Lower leg skin (tissue), 4 donors: ENCODE results near the gene FEZ2. TPM values are rescaled to one million over a fixed set of nuclear protein-coding genes. Genes with fewer than 3 reads are reported as not detected.
"Not testable (repeated sequence)": the region's sequence is repeated elsewhere in the genome, so short reads cannot be mapped to it uniquely, and the experiment has no call there.

Source experiments
- DNase-seq, 2 donors: peaks; one replicate each; pipeline ENCODE4 v3.0.0-alpha.2; 2019; ENCODE audit warnings: low spot score in 2 of 2
- H3K4me3 ChIP-seq: fragments of 200-600 bp; sonication (generic); 2 replicates; pipeline ENCODE4 v1.5.1; 2017; ENCODE audit warnings: mild to moderate bottlenecking, low read depth; ENCODE audit not compliant: poor library complexity, severe bottlenecking
- CTCF ChIP-seq, 3 donors: fragments of 450-650 bp; IDR thresholded peaks; one replicate each; pipeline ENCODE4 v1.5.1; 2016; ENCODE audit warnings: antibody characterized with exemption in 3 of 3, mild to moderate bottlenecking in 3 of 3, moderate library complexity in 2 of 3
- POLR2A ChIP-seq, 2 donors: fragments of 450-650 bp; IDR thresholded peaks; one replicate each; pipeline ENCODE4 v1.6.1; 2016 to 2017; ENCODE audit warnings: antibody characterized with exemption in 2 of 2, mild to moderate bottlenecking in 1 of 2, moderate library complexity in 1 of 2
- WGBS, 2 donors: methylation state at CpG; one replicate each; pipeline ENCODE4 v1.1.5; 2018; 5-methylcytosine and 5-hydroxymethylcytosine counted together
- intact Hi-C: fragments of 100-400 bp; cut with DNase I; formaldehyde crosslinking; loops from one replicate; pipeline ENCODE4 v1.15.0; 2023; ENCODE audit warnings: low total_unique reads
- total RNA-seq, 4 donors: library from RNA; depleted of rRNA; stranded (reverse); fragments of >200 nt; gene quantifications; one replicate each; pipeline ENCODE4 v1.1.0, GENCODE V29; 2016

The FEZ2 gene
- total RNA-seq, 4 donors from 2014 or later, result 8.1 to 24.0 (median 19.0) TPM

GRCh38 chr2:36611316-36611990, 13.5 kb upstream of the FEZ2 start:
- TF ChIP-seq POLR2A (IDR thresholded peaks at IDR 0.05), result no peak
- WGBS, 2 donors, result 79 to 88% methylated on average over 5 of the region's 5 CpGs
- DNase-seq, result no peak
- H3K4me3 ChIP-seq, result no peak overlapping the region
- intact Hi-C loops, result no loop called here

- intact Hi-C loops, result no loop called here
- H3K4me3 ChIP-seq, result no peak overlapping the region
- 62 to 82% methylated on average over 1 of the region's 1 CpG for WGBS, 2 donors
- no peak for TF ChIP-seq POLR2A (IDR thresholded peaks at IDR 0.05)
- TF ChIP-seq CTCF (IDR thresholded peaks at IDR 0.05), result no peak
- DNase-seq, result no peak
Observed at GRCh38 chr2:36609507-36609906, 11.5 kb upstream of the FEZ2 start.

GRCh38 chr2:36607947-36608346, 10.0 kb upstream of the FEZ2 start:
- DNase-seq, result no peak
- no peak overlapping the region for H3K4me3 ChIP-seq
- WGBS, 2 donors, result 80 to 83% methylated on average over 3 of the region's 3 CpGs
- TF ChIP-seq POLR2A (IDR thresholded peaks at IDR 0.05) (no peak), CTCF (IDR thresholded peaks at IDR 0.05) (no peak)
- intact Hi-C loops, result no loop called here

- TF ChIP-seq POLR2A (IDR thresholded peaks at IDR 0.05) (no peak), CTCF (IDR thresholded peaks at IDR 0.05) (no peak)
- H3K4me3 ChIP-seq, result no peak overlapping the region
- WGBS, 2 donors, result 76 to 94% methylated on average over 3 of the region's 3 CpGs
- intact Hi-C loops, result no loop called here
- DNase-seq, result no peak
Observed at GRCh38 chr2:36606925-36607324, 9.0 kb upstream of the FEZ2 start.

- intact Hi-C loops, result no loop called here
- H3K4me3 ChIP-seq, result no peak overlapping the region
- TF ChIP-seq POLR2A (IDR thresholded peaks at IDR 0.05), result no peak
- TF ChIP-seq CTCF (IDR thresholded peaks at IDR 0.05), result no peak
- no peak for DNase-seq
Observed at GRCh38 chr2:36605273-36605672, 7.3 kb upstream of the FEZ2 start.

- not testable (repeated sequence) for DNase-seq
Observed at GRCh38 chr2:36603629-36604028, 5.7 kb upstream of the FEZ2 start.

GRCh38 chr2:36597003-36597531, 901 bp downstream of the FEZ2 start:
- no peak for TF ChIP-seq CTCF (IDR thresholded peaks at IDR 0.05)
- TF ChIP-seq POLR2A (IDR thresholded peaks at IDR 0.05), result no peak

More at GRCh38 chr2:36603629-36604028, 5.7 kb upstream of the FEZ2 start:
- H3K4me3 ChIP-seq, intact Hi-C loops: not testable (repeated sequence)
- 97 to 98% methylated on average over 5 of the region's 5 CpGs for WGBS, 2 donors

More at GRCh38 chr2:36597003-36597531, 901 bp downstream of the FEZ2 start:
- H3K4me3 ChIP-seq, result peak overlapping the region; percentile 89
- no peak for DNase-seq
- intact Hi-C loops, result no loop called here
- 30 to 31% methylated on average over 19 of the region's 19 CpGs for WGBS, 2 donors
